Measurements from ENCODE around the gene BTNL2. TPM values are rescaled to one million over a fixed set of nuclear protein-coding genes. Genes with fewer than 3 reads are reported as not detected.

The BTNL2 gene
- polyA plus RNA-seq, 1 donor (not counting 4 experiments of a cell fraction or from before 2014, with no cell fraction given): not detected

- no peak overlapping the region for H3K27ac ChIP-seq (ENCODE audit: control insufficient read depth, insufficient read depth, low read length)
- peak overlapping the region; percentile 75 for H3K4me2 ChIP-seq (ENCODE audit: control insufficient read depth, extremely low read depth, insufficient read depth, low read depth, low read length)
- peak overlapping the region in 1 of 3 experiments; percentile 26 for H3K4me3 ChIP-seq (ENCODE audit: control insufficient read depth in 2 of 3, extremely low read depth in 1 of 3, insufficient read depth in 2 of 3, low read depth in 1 of 3, low read length in 3 of 3)
- H3K9me1 ChIP-seq (ENCODE audit: control insufficient read depth, extremely low read depth, insufficient read depth, low read length): no peaks in the 10 kb centered on the region
- TF ChIP-seq CTCF (optimal IDR thresholded peaks at IDR 0.05 in 1 of 3, IDR thresholded peaks at IDR 0.05 in 1 of 3, conservative IDR thresholded peaks at IDR 0.05 in 1 of 3; ENCODE audit: extremely low read depth in 1 of 3, insufficient read depth in 2 of 3, low read length in 3 of 3) (no peak), EZH2 (IDR thresholded peaks at IDR 0.05; ENCODE audit: low read length) (no peak)
- FAIRE-seq (no peak), DNase-seq (ENCODE audit: low read depth, low spot score) (no peak)
- peaks cover 14% of the 10 kb centered on the region for H3K27me3 ChIP-seq (ENCODE audit: control insufficient read depth, extremely low read depth, insufficient read depth, low read length)
- no peak overlapping the region for H3K9ac ChIP-seq (ENCODE audit: control insufficient read depth, extremely low read depth, insufficient read depth, low read length)
- H3K4me1 ChIP-seq (ENCODE audit: control insufficient read depth, extremely low read depth, insufficient read depth, low read length): peaks cover 5% of the 10 kb centered on the region
- no peaks in the 10 kb centered on the region for H3K79me2 ChIP-seq (ENCODE audit: control insufficient read depth, insufficient read depth, low read length)
- H4K20me1 ChIP-seq (ENCODE audit: control insufficient read depth, extremely low read depth, insufficient read depth, low read length): no peaks in the 10 kb centered on the region
- H3K9me3 ChIP-seq (ENCODE audit: control insufficient read depth, low read depth, low read length): no peaks in the 10 kb centered on the region
- H2AFZ ChIP-seq (ENCODE audit: control insufficient read depth, low read length): no peak overlapping the region
- H3K36me3 ChIP-seq (ENCODE audit: control insufficient read depth in 2 of 2, extremely low read depth in 1 of 2, insufficient read depth in 2 of 2, low read length in 2 of 2): no peaks in the 10 kb centered on the region
- dilution Hi-C loops (cut with MboI; ENCODE audit: extremely low pct_ligation_motif_present, low sequenced_read_pairs): no loop called here
Observed at GRCh38 chr6:32416036-32416435, 9.1 kb upstream of the BTNL2 start.

- peaks cover 12% of the 10 kb centered on the region for H3K27me3 ChIP-seq (ENCODE audit: control insufficient read depth, extremely low read depth, insufficient read depth, low read length)
- peak; percentile 79 for FAIRE-seq
- H4K20me1 ChIP-seq (ENCODE audit: control insufficient read depth, extremely low read depth, insufficient read depth, low read length): no peaks in the 10 kb centered on the region
- H2AFZ ChIP-seq (ENCODE audit: control insufficient read depth, low read length): no peak overlapping the region
- no peaks in the 10 kb centered on the region for H3K79me2 ChIP-seq (ENCODE audit: control insufficient read depth, insufficient read depth, low read length)
- H3K9me3 ChIP-seq (ENCODE audit: control insufficient read depth, low read depth, low read length): no peaks in the 10 kb centered on the region
- no peak overlapping the region for H3K9ac ChIP-seq (ENCODE audit: control insufficient read depth, extremely low read depth, insufficient read depth, low read length)
- TF ChIP-seq CTCF (optimal IDR thresholded peaks at IDR 0.05 in 1 of 3, IDR thresholded peaks at IDR 0.05 in 1 of 3, conservative IDR thresholded peaks at IDR 0.05 in 1 of 3; ENCODE audit: extremely low read depth in 1 of 3, insufficient read depth in 2 of 3, low read length in 3 of 3): peak; percentile 84 to 99 (median 93)
- TF ChIP-seq EZH2 (IDR thresholded peaks at IDR 0.05; ENCODE audit: low read length): no peak
- H3K9me1 ChIP-seq (ENCODE audit: control insufficient read depth, extremely low read depth, insufficient read depth, low read length): no peaks in the 10 kb centered on the region
- no peaks in the 10 kb centered on the region for H3K36me3 ChIP-seq (ENCODE audit: control insufficient read depth in 2 of 2, extremely low read depth in 1 of 2, insufficient read depth in 2 of 2, low read length in 2 of 2)
- no peak overlapping the region for H3K27ac ChIP-seq (ENCODE audit: control insufficient read depth, insufficient read depth, low read length)
- peaks cover 5% of the 10 kb centered on the region for H3K4me1 ChIP-seq (ENCODE audit: control insufficient read depth, extremely low read depth, insufficient read depth, low read length)
- no peak for DNase-seq (ENCODE audit: low read depth, low spot score)
- dilution Hi-C loops (cut with MboI; ENCODE audit: extremely low pct_ligation_motif_present, low sequenced_read_pairs): no loop called here
- H3K4me2 ChIP-seq (ENCODE audit: control insufficient read depth, extremely low read depth, insufficient read depth, low read depth, low read length): peak overlapping the region; percentile 75
- H3K4me3 ChIP-seq (ENCODE audit: control insufficient read depth in 2 of 3, extremely low read depth in 1 of 3, insufficient read depth in 2 of 3, low read depth in 1 of 3, low read length in 3 of 3): peak overlapping the region in 1 of 3 experiments; percentile 26
Observed at GRCh38 chr6:32415521-32416019, 8.6 kb upstream of the BTNL2 start.

Measured in keratinocyte (primary cell).